H1 (cell line): ENCODE measurements around the gene VPS13A. TPM values are rescaled to one million over a fixed set of nuclear protein-coding genes. Genes with fewer than 3 reads are reported as not detected.

ENCODE experiments used
- CTCF ChIA-PET: fragments of 300-600 bp; sonication (Branson Sonifier 250); formaldehyde crosslinking; loops from one replicate; lab custom pipeline; 2021; ENCODE audit not compliant: partially characterized antibody; lab: Charles Lee
- POLR2A ChIA-PET: fragments of 300-600 bp; sonication (Branson Sonifier 250); formaldehyde crosslinking; loops from one replicate; lab custom pipeline; 2021; ENCODE audit warnings: inconsistent platforms; ENCODE audit not compliant: partially characterized antibody; lab: Charles Lee
- DNase-seq, 2 experiments: peaks; one replicate each; pipeline versions ENCODE4 v3.0.0 to v3.0.0-alpha.2; 2010 to 2022; ENCODE audit warnings: low spot score in 2 of 2, low read depth in 1 of 2, mixed read lengths in 1 of 2
- FAIRE-seq: peaks from 2 replicates; lab custom pipeline; 2011; peaks lifted over from hg19 to GRCh38; lab: Jason Lieb, UNC
- H2AFZ ChIP-seq: 2 replicates; pipeline ENCODE4 v1.8.1; 2012; ENCODE audit warnings: low read length, inconsistent platforms
- H2AK5ac ChIP-seq: 2 replicates; pipeline ENCODE4 v1.6.1; 2013; ENCODE audit warnings: low read depth, low read length
- H2BK120ac ChIP-seq: replicated peaks from 2 replicates; pipeline ENCODE3; 2013; ENCODE audit warnings: low read depth, low read length, inconsistent platforms
- H2BK12ac ChIP-seq: 2 replicates; pipeline ENCODE4 v1.6.1; 2013; ENCODE audit warnings: low read depth, low read length
- H2BK15ac ChIP-seq: 2 replicates; pipeline ENCODE4 v1.6.1; 2013; ENCODE audit warnings: low read length
- H2BK20ac ChIP-seq: 2 replicates; pipeline ENCODE4 v1.6.1; 2013; ENCODE audit warnings: low read length
- H2BK5ac ChIP-seq: 2 replicates; pipeline ENCODE4 v1.6.1; 2013; ENCODE audit warnings: low read depth, low read length
- H3K14ac ChIP-seq: 2 replicates; pipeline ENCODE4 v1.6.1; 2013; ENCODE audit warnings: inconsistent platforms; ENCODE audit not compliant: insufficient read length
- H3K18ac ChIP-seq: 2 replicates; pipeline ENCODE4 v1.6.1; 2013; ENCODE audit warnings: low read length; ENCODE audit errors: extremely low read depth
- H3K23ac ChIP-seq: 2 replicates; pipeline ENCODE4 v1.6.1; 2013; ENCODE audit warnings: inconsistent platforms; ENCODE audit not compliant: insufficient read length
- H3K23me2 ChIP-seq: 2 replicates; pipeline ENCODE4 v1.6.1; 2013; ENCODE audit warnings: low read depth, low read length
- H3K27ac ChIP-seq: 2 replicates; pipeline ENCODE4 v1.6.1; 2011; ENCODE audit warnings: low read depth, low read length, inconsistent platforms
- H3K27me3 ChIP-seq, 4 experiments: replicated peaks in 1 of 4; 1 replicate in 1 of 4; 2 replicates in 3 of 4; pipeline versions ENCODE4 v1.6.1 to v1.8.1; 2011 to 2013; ENCODE audit warnings: low read length in 3 of 4, mild to moderate bottlenecking in 3 of 4, inconsistent platforms in 2 of 4, mixed read lengths in 2 of 4, moderate library complexity in 1 of 4; ENCODE audit not compliant: control insufficient read depth in 3 of 4, insufficient read depth in 3 of 4; ENCODE audit errors: extremely low read depth in 1 of 4
- H3K36me3 ChIP-seq, 4 experiments: 2 replicates each; pipeline versions ENCODE4 v1.6.1 to v1.8.1; 2011 to 2013; ENCODE audit warnings: mild to moderate bottlenecking in 4 of 4, low read length in 3 of 4, moderate library complexity in 2 of 4, control low read depth in 1 of 4, inconsistent platforms in 1 of 4; ENCODE audit not compliant: insufficient read depth in 4 of 4, control insufficient read depth in 2 of 4
- H3K4ac ChIP-seq: replicated peaks from 2 replicates; pipeline ENCODE3; 2013; ENCODE audit warnings: low read length, low read depth, mixed read lengths, inconsistent platforms; ENCODE audit not compliant: insufficient read length
- H3K4me1 ChIP-seq, 4 experiments: replicated peaks in 1 of 4; 1 replicate in 1 of 4; 2 replicates in 3 of 4; pipeline versions ENCODE4 v1.6.1 to v1.8.1; 2011 to 2013; ENCODE audit warnings: low read length in 3 of 4, inconsistent platforms in 2 of 4, mixed read lengths in 1 of 4; ENCODE audit not compliant: insufficient read depth in 4 of 4, control insufficient read depth in 3 of 4
- H3K4me2 ChIP-seq, 2 experiments: 2 replicates each; pipeline versions ENCODE4 v1.6.1 to v1.8.1; 2011 to 2013; ENCODE audit warnings: low read depth in 2 of 2, low read length in 2 of 2, control low read depth in 1 of 2, inconsistent platforms in 1 of 2, mild to moderate bottlenecking in 1 of 2; ENCODE audit not compliant: insufficient read depth in 1 of 2
- H3K4me3 ChIP-seq, 4 experiments: fragments of 200-600, 300-600 bp in 1 of 4; sonication (generic), shearing (Covaris generic), sonication (Bioruptor Twin) in 1 of 4; 2 replicates each; pipeline versions ENCODE4 v1.5.1 to v1.8.1; 2011 to 2016; ENCODE audit warnings: low read length in 4 of 4, low read depth in 3 of 4, control low read depth in 2 of 4, inconsistent platforms in 2 of 4, mild to moderate bottlenecking in 2 of 4, mixed read lengths in 1 of 4, moderate library complexity in 1 of 4; ENCODE audit not compliant: insufficient read depth in 2 of 4; ENCODE audit errors: extremely low read depth in 1 of 4
- H3K56ac ChIP-seq: replicated peaks from 2 replicates; pipeline ENCODE3; 2013; ENCODE audit warnings: low read depth, mild to moderate bottlenecking, mixed read lengths, low read length, inconsistent platforms; ENCODE audit not compliant: insufficient read length
- H3K79me1 ChIP-seq: 2 replicates; pipeline ENCODE4 v1.6.1; 2013; ENCODE audit warnings: low read depth, low read length, control low read depth
- H3K79me2 ChIP-seq, 2 experiments: 2 replicates each; pipeline versions ENCODE4 v1.6.1 to v1.8.1; 2012 to 2013; ENCODE audit warnings: low read length in 2 of 2, mild to moderate bottlenecking in 2 of 2, inconsistent platforms in 1 of 2; ENCODE audit not compliant: insufficient read depth in 2 of 2, control insufficient read depth in 1 of 2
- H3K9ac ChIP-seq, 4 experiments: replicated peaks in 1 of 4; 1 replicate in 1 of 4; 2 replicates in 3 of 4; pipeline versions ENCODE4 v1.6.1 to v1.8.1; 2011 to 2013; ENCODE audit warnings: low read depth in 3 of 4, low read length in 3 of 4, control low read depth in 2 of 4, mild to moderate bottlenecking in 2 of 4, moderate library complexity in 2 of 4, inconsistent platforms in 1 of 4; ENCODE audit errors: extremely low read depth in 1 of 4
- H3K9me3 ChIP-seq, 2 experiments: 2 replicates each; pipeline versions ENCODE4 v1.6.1 to v1.8.1; 2012 to 2013; ENCODE audit warnings: mild to moderate bottlenecking in 2 of 2, moderate library complexity in 2 of 2, control low read depth in 1 of 2, inconsistent platforms in 1 of 2, low read depth in 1 of 2, low read length in 1 of 2, mixed read lengths in 1 of 2; ENCODE audit not compliant: insufficient read depth in 2 of 2
- H4K20me1 ChIP-seq, 2 experiments: replicated peaks in 1 of 2; 2 replicates each; pipeline versions ENCODE3 to v1.8.1; 2011 to 2013; ENCODE audit warnings: inconsistent platforms in 2 of 2, low read length in 2 of 2, mild to moderate bottlenecking in 1 of 2; ENCODE audit not compliant: insufficient read depth in 2 of 2, control insufficient read depth in 1 of 2
- H4K5ac ChIP-seq: 2 replicates; pipeline ENCODE4 v1.6.1; 2013; ENCODE audit warnings: low read length, low read depth, mixed read lengths, inconsistent platforms; ENCODE audit not compliant: insufficient read length
- H4K8ac ChIP-seq: 2 replicates; pipeline ENCODE4 v1.8.0; 2013; ENCODE audit warnings: mild to moderate bottlenecking, moderate library complexity, low read length, inconsistent platforms; ENCODE audit not compliant: insufficient read depth; ENCODE audit errors: extremely low read depth
- H4K91ac ChIP-seq: replicated peaks from 2 replicates; pipeline ENCODE3; 2013; ENCODE audit warnings: low read length, mixed read lengths, inconsistent platforms; ENCODE audit not compliant: insufficient read length
- CEBPB ChIP-seq: IDR thresholded peaks from 2 replicates; pipeline ENCODE4 v1.6.1; 2012; ENCODE audit warnings: low read depth, low read length
- CHD1 ChIP-seq: IDR thresholded peaks from 2 replicates; pipeline ENCODE4 v1.6.1; 2012; ENCODE audit warnings: low read depth, low read length, improper control_type of control experiment
- CHD2 ChIP-seq: IDR thresholded peaks from 2 replicates; pipeline ENCODE4 v1.6.1; 2012; ENCODE audit warnings: low read length, improper control_type of control experiment
- HDAC2 ChIP-seq, 2 experiments: fragments of 300-600 bp in 1 of 2; sonication (generic) in 1 of 2; IDR thresholded peaks; 2 replicates each; pipeline ENCODE4 v1.6.1; 2011 to 2012; ENCODE audit warnings: low read depth in 2 of 2, low read length in 2 of 2, mild to moderate bottlenecking in 2 of 2, moderate library complexity in 2 of 2, borderline replicate concordance in 1 of 2, inconsistent platforms in 1 of 2
- SIRT6 ChIP-seq: IDR thresholded peaks from one replicate; pipeline ENCODE4 v1.7.1; 2012; ENCODE audit warnings: low read length, inconsistent platforms
- SP1 ChIP-seq: IDR thresholded peaks from 2 replicates; pipeline ENCODE4 v1.6.1; 2011; ENCODE audit warnings: low read depth, low read length
- SP4 ChIP-seq: IDR thresholded peaks from 2 replicates; pipeline ENCODE4 v1.6.1; 2012; ENCODE audit warnings: low read length, inconsistent platforms
- WGBS, 2 experiments: shearing (Covaris generic) in 1 of 2; methylation state at CpG; one replicate each; pipeline versions ENCODE4 v1.1.6 to v1.1.7; 2013 to 2015; ENCODE audit warnings: low lambda C conversion rate in 2 of 2, mixed read lengths in 2 of 2, inconsistent platforms in 1 of 2, low coverage in 1 of 2, missing lambda C conversion rate in 1 of 2; ENCODE audit not compliant: insufficient replicate concordance in 2 of 2, insufficient coverage in 1 of 2, insufficient read length in 1 of 2; ENCODE audit errors: extremely low coverage in 1 of 2, missing lambda C conversion rate in 1 of 2; 5-methylcytosine and 5-hydroxymethylcytosine counted together
- polyA plus RNA-seq, 7 experiments: library from polyadenylated mRNA; depleted of rRNA in 3 of 7; stranded (reverse) in 5 of 7; unstranded in 2 of 7; fragments of >200 nt in 5 of 7; fragments of 200-250 nt in 2 of 7; gene quantifications; 1 replicate in 5 of 7; 2 replicates in 1 of 7; 4 replicates in 1 of 7; pipeline versions ENCODE4 v1.2.1 to v1.2.3, GENCODE V29; 2011 to 2013; ENCODE audit warnings: missing spikeins in 2 of 7, mixed read lengths in 2 of 7
- total RNA-seq: library from RNA; stranded (reverse); fragmentation: NEBNext Ultra II Directional; extraction: Animal tissue kit (Norgen Biotek cat#: 25700); gene quantifications from 2 replicates; pipeline ENCODE4 v1.2.1, GENCODE V29; 2021

VPS13A gene
- total and polyA plus RNA-seq, 2 of the 8 experiments (the other 6 are each of a cell fraction or from before 2014, with no cell fraction given), result 6.0 to 36.5 TPM

GRCh38 chr9:77375956-77376532 lies 198.7 kb downstream of the VPS13A start:
- Histone ChIP-seq H2BK20ac (no peak overlapping the region), H3K36me3 (peaks cover 3 to 4% (median 4%) of the 10 kb centered on the region in 4 experiments; a peak in 5 of 8 replicates), H3K79me2 (no peaks in the 10 kb centered on the region), H3K4me3 (no peak overlapping the region), H2BK120ac (no peak overlapping the region), H2BK5ac (no peak overlapping the region), H3K27ac (no peak overlapping the region), H3K4me2 (no peak overlapping the region), H3K23ac (no peak overlapping the region), H4K20me1 (no peaks in the 10 kb centered on the region), H3K9ac (no peak overlapping the region), H3K56ac (no peak overlapping the region), H2BK12ac (no peak overlapping the region), H4K5ac (no peak overlapping the region), H3K18ac (no peak overlapping the region), H3K4ac (no peak overlapping the region), H3K23me2 (no peaks in the 10 kb centered on the region), H3K27me3 (no peaks in the 10 kb centered on the region), H3K9me3 (no peaks in the 10 kb centered on the region), H3K79me1 (no peaks in the 10 kb centered on the region), H3K4me1 (peaks cover 0 to 5% (median 0%) of the 10 kb centered on the region in 4 experiments; a peak in 1 of 7 replicates), H3K14ac (no peak overlapping the region), H2BK15ac (no peak overlapping the region), H2AK5ac (no peak overlapping the region), H4K8ac (no peak overlapping the region), H4K91ac (no peak overlapping the region), H2AFZ (no peak overlapping the region)
- TF ChIP-seq CEBPB (no peak), HDAC2 (IDR thresholded peaks at IDR 0.05; ENCODE audit: borderline replicate concordance in 1 of 2, low read depth in 2 of 2, low read length in 2 of 2) (no peak), SP4 (no peak), CHD2 (no peak), CHD1 (no peak), SP1 (no peak), SIRT6 (no peak)
- POLR2A ChIA-PET, result no interaction called here
- 79% methylated on average over 6 of the region's 6 CpGs; no CpG with 5 or more reads in 1 of the 2 experiments for WGBS, 2 experiments
- peak; percentile 13 for FAIRE-seq
- CTCF ChIA-PET, result interaction anchor here (1.5 kb wide), 1 partner anchor 11 kb away, joined by 4 read pairs; no protein-coding TSS in a partner anchor
- DNase-seq, result peak in 1 of 2 experiments; percentile 3
